IMR-90 (cell line): ENCODE results near the gene ANXA2. TPM values are rescaled to one million over a fixed set of nuclear protein-coding genes. Genes with fewer than 3 reads are reported as not detected.

Source experiments
- ATAC-seq: fragments of 200-7000 bp; cut with Tn5 transposase; 2 replicates; pipeline ENCODE4 v1.9.1; 2020; ENCODE audit warnings: low read depth, mild to moderate bottlenecking, moderate library complexity
- BruUV-seq: library from RNA; stranded (reverse); fragments of 400-500 nt; replicated peaks from 2 replicates; lab custom pipeline; 2021; lab: Mats Ljungman, UMichigan
- CTCF ChIA-PET: fragments of 300-600 bp; formaldehyde crosslinking; extraction: SDS; loops from one replicate; lab custom pipeline; 2021; ENCODE audit warnings: antibody characterized with exemption; lab: Yijun Ruan, JAX
- POLR2A ChIA-PET: fragments of 300-600 bp; sonication (Branson Sonifier 250); formaldehyde crosslinking; loops from one replicate; lab custom pipeline; 2022; ENCODE audit warnings: antibody characterized with exemption; ENCODE audit not compliant: unreplicated experiment; lab: Charles Lee
- DNase-seq: peaks from one replicate; pipeline ENCODE4 v3.0.0; 2013
- H2AFZ ChIP-seq: replicated peaks from 2 replicates; pipeline ENCODE3; 2013; ENCODE audit warnings: low read length, mild to moderate bottlenecking; ENCODE audit not compliant: poor library complexity
- H2AK5ac ChIP-seq: 2 replicates; pipeline ENCODE4 v1.6.1; 2013; ENCODE audit warnings: low read depth, low read length, inconsistent platforms
- H2AK9ac ChIP-seq: replicated peaks from 2 replicates; pipeline ENCODE3; 2013; ENCODE audit warnings: mild to moderate bottlenecking, low read depth, low read length, moderate library complexity; ENCODE audit not compliant: poor library complexity
- H2BK120ac ChIP-seq: 2 replicates; pipeline ENCODE4 v1.6.1; 2013; ENCODE audit warnings: low read depth, low read length, inconsistent platforms
- H2BK15ac ChIP-seq: 3 replicates; pipeline ENCODE4 v1.6.1; 2013; ENCODE audit warnings: low read depth, low read length, inconsistent platforms
- H2BK20ac ChIP-seq: 2 replicates; pipeline ENCODE4 v1.6.1; 2013; ENCODE audit warnings: low read depth, mild to moderate bottlenecking, inconsistent platforms, low read length, moderate library complexity
- H2BK5ac ChIP-seq: 2 replicates; pipeline ENCODE4 v1.6.1; 2013; ENCODE audit warnings: mild to moderate bottlenecking, low read depth, low read length, inconsistent platforms; ENCODE audit not compliant: poor library complexity, severe bottlenecking
- H3K14ac ChIP-seq: replicated peaks from 2 replicates; pipeline ENCODE4 v1.6.1; 2013; ENCODE audit warnings: low read depth, low read length, inconsistent platforms
- H3K18ac ChIP-seq: 2 replicates; pipeline ENCODE4 v1.6.1; 2013; ENCODE audit warnings: low read depth, low read length, control low read depth
- H3K23ac ChIP-seq: 2 replicates; pipeline ENCODE4 v1.6.1; 2013; ENCODE audit warnings: low read depth, low read length, inconsistent platforms
- H3K27ac ChIP-seq: 2 replicates; pipeline ENCODE4 v1.5.1; 2013; ENCODE audit warnings: mild to moderate bottlenecking, control low read depth, low read length; ENCODE audit not compliant: insufficient read depth
- H3K27me3 ChIP-seq: 2 replicates; pipeline ENCODE4 v1.6.1; 2013; ENCODE audit warnings: low read length; ENCODE audit not compliant: control insufficient read depth, insufficient read depth
- H3K36me3 ChIP-seq: 2 replicates; pipeline ENCODE4 v1.6.1; 2013; ENCODE audit warnings: low read length, mixed read lengths; ENCODE audit not compliant: control insufficient read depth, insufficient read depth
- H3K4ac ChIP-seq: 2 replicates; pipeline ENCODE4 v1.6.1; 2013; ENCODE audit warnings: low read depth, low read length, inconsistent platforms
- H3K4me1 ChIP-seq: 2 replicates; pipeline ENCODE4 v1.6.1; 2013; ENCODE audit warnings: low read length, mixed read lengths; ENCODE audit not compliant: control insufficient read depth, insufficient read depth
- H3K4me2 ChIP-seq: 2 replicates; pipeline ENCODE4 v1.6.1; 2013; ENCODE audit warnings: low read depth, mild to moderate bottlenecking, control low read depth, low read length, moderate library complexity
- H3K4me3 ChIP-seq: 2 replicates; pipeline ENCODE4 v1.5.1; 2013; ENCODE audit warnings: low read depth, mild to moderate bottlenecking, control low read depth, low read length, moderate library complexity; ENCODE audit not compliant: insufficient read depth
- H3K56ac ChIP-seq: 2 replicates; pipeline ENCODE4 v1.6.1; 2013; ENCODE audit warnings: low read length, inconsistent platforms; ENCODE audit not compliant: insufficient read depth; ENCODE audit errors: extremely low read depth
- H3K79me1 ChIP-seq, 2 experiments: 2 replicates each; pipeline ENCODE4 v1.6.1; 2013; ENCODE audit warnings: low read length in 2 of 2, inconsistent platforms in 1 of 2, low read depth in 1 of 2
- H3K9ac ChIP-seq: 2 replicates; pipeline ENCODE4 v1.6.1; 2013; ENCODE audit warnings: low read depth, low read length, control low read depth
- H3K9me1 ChIP-seq: 2 replicates; pipeline ENCODE4 v1.6.1; 2013; ENCODE audit warnings: low read length, inconsistent platforms; ENCODE audit not compliant: insufficient read depth
- H3K9me3 ChIP-seq: 2 replicates; pipeline ENCODE4 v1.6.1; 2013; ENCODE audit warnings: low read length; ENCODE audit not compliant: control insufficient read depth, insufficient read depth
- H4K20me1 ChIP-seq: 2 replicates; pipeline ENCODE4 v1.6.1; 2013; ENCODE audit warnings: low read length, inconsistent platforms; ENCODE audit not compliant: insufficient read depth
- H4K5ac ChIP-seq: 2 replicates; pipeline ENCODE4 v1.6.1; 2013; ENCODE audit warnings: mild to moderate bottlenecking, low read depth, low read length, control low read depth
- H4K8ac ChIP-seq, 2 experiments: 2 replicates each; pipeline ENCODE4 v1.6.1; 2013; ENCODE audit warnings: low read depth in 2 of 2, low read length in 2 of 2, control low read depth in 1 of 2, inconsistent platforms in 1 of 2
- H4K91ac ChIP-seq: 2 replicates; pipeline ENCODE4 v1.6.1; 2013; ENCODE audit warnings: low read depth, low read length, inconsistent platforms; ENCODE audit not compliant: insufficient read depth
- BHLHE40 ChIP-seq: fragments of 150-350 bp; IDR thresholded peaks from 2 replicates; pipeline ENCODE4 v1.6.1; 2016; ENCODE audit warnings: mild to moderate bottlenecking, low read depth, low read length
- CEBPB ChIP-seq: IDR thresholded peaks from 2 replicates; pipeline ENCODE4 v1.6.1; 2012; ENCODE audit warnings: low read depth, low read length, improper control_type of control experiment
- CHD1 ChIP-seq: IDR thresholded peaks from 2 replicates; pipeline ENCODE4 v1.6.1; 2012; ENCODE audit warnings: low read depth, low read length, improper control_type of control experiment
- FOS ChIP-seq: fragments of 150-350 bp; IDR thresholded peaks from 2 replicates; pipeline ENCODE4 v1.6.1; 2016; ENCODE audit warnings: low read depth, low read length
- MAZ ChIP-seq: IDR thresholded peaks from 2 replicates; pipeline ENCODE4 v1.6.1; 2012; ENCODE audit warnings: low read depth, mild to moderate bottlenecking, low read length, improper control_type of control experiment, moderate library complexity, borderline replicate concordance
- RAD21 ChIP-seq: IDR thresholded peaks from 2 replicates; pipeline ENCODE4 v1.6.1; 2012; ENCODE audit warnings: low read length, improper control_type of control experiment
- RCOR1 ChIP-seq: IDR thresholded peaks from 2 replicates; pipeline ENCODE4 v1.6.1; 2012; ENCODE audit warnings: mild to moderate bottlenecking, low read length, improper control_type of control experiment; ENCODE audit not compliant: insufficient replicate concordance
- RFX5 ChIP-seq: IDR thresholded peaks from 2 replicates; pipeline ENCODE4 v1.8.0; 2012; ENCODE audit warnings: low read depth, mild to moderate bottlenecking, low read length, moderate library complexity
- WGBS, 2 experiments: methylation state at CpG; one replicate each; pipeline versions ENCODE4 v1.1.5 to v1.1.7; 2013; ENCODE audit warnings: missing lambda C conversion rate in 2 of 2; ENCODE audit not compliant: insufficient read length in 1 of 2; ENCODE audit errors: extremely low coverage in 2 of 2; 5-methylcytosine and 5-hydroxymethylcytosine counted together
- dilution Hi-C: fragments of 300-500 bp; cut with HindIII; formaldehyde crosslinking; loops from one replicate; pipeline ENCODE4 v1.14.3; 2018; ENCODE audit warnings: low sequenced_read_pairs; ENCODE audit not compliant: unreplicated experiment
- in situ Hi-C: fragments of 300-500 bp; cut with MboI; formaldehyde crosslinking; loops from 3 replicates; pipeline ENCODE4 v1.14.3; 2019; ENCODE audit warnings: low sequenced_read_pairs, inconsistent platforms, mixed read lengths
- intact Hi-C: fragments of 100-400 bp; cut with micrococcal nuclease; formaldehyde crosslinking; loops from 2 replicates; pipeline ENCODE4 v1.10.0; 2022
- polyA plus RNA-seq, 3 experiments: library from polyadenylated mRNA; depleted of rRNA; stranded (reverse); fragments of >200 nt; gene quantifications; 2 replicates each; pipeline ENCODE4 v1.2.3, GENCODE V29; 2012; ENCODE audit warnings: low replicate concordance in 1 of 3
- total RNA-seq: library from RNA; depleted of rRNA; stranded (reverse); fragments of >200 nt; gene quantifications from 2 replicates; pipeline ENCODE4 v1.2.3, GENCODE V29; 2012
- TF ChIP-seq, protein P1 (sequence below): fragments of 150-350 bp; IDR thresholded peaks from 2 replicates; pipeline ENCODE4 v1.6.1; 2016; ENCODE audit warnings: low read depth, mild to moderate bottlenecking, low read length, moderate library complexity, borderline replicate concordance
- TF ChIP-seq, protein P2 (sequence below): conservative IDR thresholded peaks from 2 replicates; pipeline ENCODE4 v1.5.1; 2012; ENCODE audit warnings: mild to moderate bottlenecking, low read depth, low read length, improper control_type of control experiment

The ANXA2 gene
- total and polyA plus RNA-seq, 2 of the 4 experiments (the other 2 are of a cell fraction): 7,454 to 8,412 TPM

DNA sequence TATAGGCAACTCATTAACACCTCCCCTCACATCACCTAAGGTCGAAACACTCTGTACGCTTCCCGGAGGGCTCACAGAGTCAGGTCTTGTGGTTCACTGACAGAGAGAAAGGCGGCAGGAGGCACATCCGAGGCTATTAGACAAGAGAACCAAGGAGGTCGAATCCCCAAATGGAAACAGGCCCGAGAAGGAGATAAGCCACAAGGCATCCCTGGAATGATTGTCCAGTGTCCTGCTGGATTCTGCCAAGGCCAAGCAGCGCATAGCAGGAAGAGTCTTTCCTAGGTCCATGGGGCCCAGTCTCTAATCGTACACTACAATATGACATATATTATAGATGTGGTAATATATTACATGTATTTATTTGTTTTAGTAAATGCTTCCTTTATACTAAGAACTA is 58.5 kb downstream of the ANXA2 start:
- DNase-seq (no peak), ATAC-seq (no peak)
- Histone ChIP-seq H4K8ac (no peak overlapping the region), H2BK120ac (no peak overlapping the region), H3K23ac (no peak overlapping the region), H2BK5ac (no peak overlapping the region), H2AK5ac (no peak overlapping the region), H2AFZ (no peak overlapping the region), H4K5ac (no peak overlapping the region), H3K9me3 (no peaks in the 10 kb centered on the region), H2BK15ac (no peak overlapping the region), H3K79me1 (no peaks in the 10 kb centered on the region), H3K27me3 (no peaks in the 10 kb centered on the region), H3K36me3 (no peaks in the 10 kb centered on the region), H3K18ac (no peak overlapping the region), H3K56ac (no peak overlapping the region), H3K4me1 (no peaks in the 10 kb centered on the region; the same call in 1 of the 2 replicates), H2BK20ac (no peak overlapping the region), H3K14ac (no peak overlapping the region), H3K4me3 (no peak overlapping the region), H2AK9ac (no peak overlapping the region), H3K27ac (no peak overlapping the region), H4K20me1 (peaks cover 6% of the 10 kb centered on the region; the same call in 1 of the 2 replicates), H3K9ac (no peak overlapping the region), H3K9me1 (no peaks in the 10 kb centered on the region), H4K91ac (no peak overlapping the region), H3K4ac (no peak overlapping the region), H3K4me2 (no peak overlapping the region)
- intact Hi-C loops: no loop called here
- dilution Hi-C loops: no loop called here
- CTCF ChIA-PET: no interaction called here
- 64% methylated on average over 4 of the region's 9 CpGs; no CpG with 5 or more reads in 1 of the 2 experiments for WGBS, 2 experiments
- BruUV-seq: no TSS peak
- in situ Hi-C loops: loop anchor here (25.0 kb wide), 1 partner anchor 1498 kb away; no protein-coding TSS in a partner anchor
- no peak for TF ChIP-seq CEBPB
- TF ChIP-seq FOS: no peak
- TF ChIP-seq, protein P1, sequence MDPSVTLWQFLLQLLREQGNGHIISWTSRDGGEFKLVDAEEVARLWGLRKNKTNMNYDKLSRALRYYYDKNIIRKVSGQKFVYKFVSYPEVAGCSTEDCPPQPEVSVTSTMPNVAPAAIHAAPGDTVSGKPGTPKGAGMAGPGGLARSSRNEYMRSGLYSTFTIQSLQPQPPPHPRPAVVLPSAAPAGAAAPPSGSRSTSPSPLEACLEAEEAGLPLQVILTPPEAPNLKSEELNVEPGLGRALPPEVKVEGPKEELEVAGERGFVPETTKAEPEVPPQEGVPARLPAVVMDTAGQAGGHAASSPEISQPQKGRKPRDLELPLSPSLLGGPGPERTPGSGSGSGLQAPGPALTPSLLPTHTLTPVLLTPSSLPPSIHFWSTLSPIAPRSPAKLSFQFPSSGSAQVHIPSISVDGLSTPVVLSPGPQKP: no peak
- no peak for TF ChIP-seq RFX5
- no peak for TF ChIP-seq BHLHE40
- no peak for TF ChIP-seq RCOR1
- TF ChIP-seq, protein P2, sequence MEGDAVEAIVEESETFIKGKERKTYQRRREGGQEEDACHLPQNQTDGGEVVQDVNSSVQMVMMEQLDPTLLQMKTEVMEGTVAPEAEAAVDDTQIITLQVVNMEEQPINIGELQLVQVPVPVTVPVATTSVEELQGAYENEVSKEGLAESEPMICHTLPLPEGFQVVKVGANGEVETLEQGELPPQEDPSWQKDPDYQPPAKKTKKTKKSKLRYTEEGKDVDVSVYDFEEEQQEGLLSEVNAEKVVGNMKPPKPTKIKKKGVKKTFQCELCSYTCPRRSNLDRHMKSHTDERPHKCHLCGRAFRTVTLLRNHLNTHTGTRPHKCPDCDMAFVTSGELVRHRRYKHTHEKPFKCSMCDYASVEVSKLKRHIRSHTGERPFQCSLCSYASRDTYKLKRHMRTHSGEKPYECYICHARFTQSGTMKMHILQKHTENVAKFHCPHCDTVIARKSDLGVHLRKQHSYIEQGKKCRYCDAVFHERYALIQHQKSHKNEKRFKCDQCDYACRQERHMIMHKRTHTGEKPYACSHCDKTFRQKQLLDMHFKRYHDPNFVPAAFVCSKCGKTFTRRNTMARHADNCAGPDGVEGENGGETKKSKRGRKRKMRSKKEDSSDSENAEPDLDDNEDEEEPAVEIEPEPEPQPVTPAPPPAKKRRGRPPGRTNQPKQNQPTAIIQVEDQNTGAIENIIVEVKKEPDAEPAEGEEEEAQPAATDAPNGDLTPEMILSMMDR: no peak
- TF ChIP-seq MAZ: no peak
- no peak for TF ChIP-seq CHD1
- TF ChIP-seq RAD21: no peak
- POLR2A ChIA-PET: no interaction called here
